WTC11 (cell line): ENCODE results near the gene SEZ6L. TPM values are rescaled to one million over a fixed set of nuclear protein-coding genes. Genes with fewer than 3 reads are reported as not detected.

Experiments
- ATAC-seq: fragments of 200-7000 bp; cut with Tn5 transposase; 2 replicates; pipeline ENCODE4 v1.10.0; 2021; ENCODE audit warnings: mild to moderate bottlenecking, moderate library complexity
- CTCF ChIA-PET: fragments of 300-600 bp; sonication (Branson Sonifier 250); formaldehyde crosslinking; loops from one replicate; lab custom pipeline; 2021; ENCODE audit warnings: antibody characterized with exemption; lab: Charles Lee
- POLR2A ChIA-PET: fragments of 350-600 bp; sonication (Branson Sonifier 250); formaldehyde crosslinking; loops from one replicate; lab custom pipeline; 2021; ENCODE audit warnings: antibody characterized with exemption; lab: Charles Lee
- DNase-seq: peaks from one replicate; pipeline ENCODE4 v3.0.0; 2021; ENCODE audit warnings: low spot score
- H3K27ac Mint-ChIP-seq: 2 replicates; pipeline ENCODE4 v1.8.0; 2021; ENCODE audit warnings: mixed read lengths
- H3K27me3 Mint-ChIP-seq: 2 replicates; pipeline ENCODE4 v1.8.0; 2021; ENCODE audit warnings: low read depth, mild to moderate bottlenecking, moderate library complexity, mixed read lengths
- H3K36me3 Mint-ChIP-seq: 2 replicates; pipeline ENCODE4 v1.8.0; 2021; ENCODE audit warnings: mixed read lengths
- H3K4me1 Mint-ChIP-seq: 2 replicates; pipeline ENCODE4 v1.8.0; 2022; ENCODE audit warnings: mixed read lengths
- H3K4me3 Mint-ChIP-seq: 2 replicates; pipeline ENCODE4 v1.8.0; 2021; ENCODE audit warnings: mild to moderate bottlenecking, moderate library complexity, mixed read lengths
- H3K9me3 Mint-ChIP-seq: 2 replicates; pipeline ENCODE4 v1.8.0; 2021; ENCODE audit warnings: mixed read lengths
- AFF4 ChIP-seq: sonication (generic); formaldehyde crosslinking; IDR thresholded peaks from 2 replicates; pipeline ENCODE4 v1.8.1; 2023; ENCODE audit warnings: mild to moderate bottlenecking, missing genetic modification reagents, borderline replicate concordance
- ATF1 ChIP-seq: sonication (generic); formaldehyde crosslinking; IDR thresholded peaks from 2 replicates; pipeline ENCODE4 v1.8.1; 2023; ENCODE audit warnings: mild to moderate bottlenecking, moderate library complexity, missing genetic modification reagents
- CREB1 ChIP-seq: sonication (generic); formaldehyde crosslinking; IDR thresholded peaks from 2 replicates; pipeline ENCODE4 v1.8.0; 2023; ENCODE audit warnings: mild to moderate bottlenecking, missing genetic modification reagents
- EMX1 ChIP-seq: fragments of 250-450 bp; sonication (Bioruptor Pico); IDR thresholded peaks from 2 replicates; pipeline ENCODE4 v1.8.0; 2021; ENCODE audit warnings: mild to moderate bottlenecking
- ETV6 ChIP-seq: sonication (generic); formaldehyde crosslinking; IDR thresholded peaks from 2 replicates; pipeline ENCODE4 v1.8.1; 2022; ENCODE audit warnings: mild to moderate bottlenecking, missing genetic modification reagents
- FOXK1 ChIP-seq: sonication (generic); formaldehyde crosslinking; IDR thresholded peaks from 2 replicates; pipeline ENCODE4 v1.8.0; 2022; ENCODE audit warnings: mild to moderate bottlenecking, moderate library complexity, missing genetic modification reagents
- GABPB1 ChIP-seq: sonication (generic); formaldehyde crosslinking; IDR thresholded peaks from 2 replicates; pipeline ENCODE4 v1.8.1; 2023; ENCODE audit warnings: mild to moderate bottlenecking, missing genetic modification reagents
- GRHL2 ChIP-seq: fragments of 250-450 bp; sonication (Bioruptor Pico); IDR thresholded peaks from 2 replicates; pipeline ENCODE4 v1.8.0; 2022; ENCODE audit warnings: mild to moderate bottlenecking, moderate library complexity; ENCODE audit not compliant: insufficient replicate concordance, severe bottlenecking
- GTF2I ChIP-seq: fragments of 250-450 bp; sonication (Bioruptor Pico); conservative IDR thresholded peaks from 2 replicates; pipeline ENCODE4 v1.4.0; 2021; ENCODE audit warnings: mild to moderate bottlenecking
- IRF2 ChIP-seq: sonication (generic); formaldehyde crosslinking; IDR thresholded peaks from 2 replicates; pipeline ENCODE4 v1.8.0; 2022; ENCODE audit warnings: low read depth, missing genetic modification reagents, borderline replicate concordance
- MXD4 ChIP-seq: fragments of 250-450 bp; sonication (Bioruptor Pico); IDR thresholded peaks from 2 replicates; pipeline ENCODE4 v1.8.0; 2021; ENCODE audit warnings: mild to moderate bottlenecking, moderate library complexity, borderline replicate concordance
- NFATC4 ChIP-seq: fragments of 250-450 bp; sonication (Bioruptor Pico); IDR thresholded peaks from 2 replicates; pipeline ENCODE4 v1.9.0; 2021; ENCODE audit warnings: mild to moderate bottlenecking
- NFE2L1 ChIP-seq: sonication (generic); formaldehyde crosslinking; IDR thresholded peaks from 2 replicates; pipeline ENCODE4 v1.8.1; 2023; ENCODE audit warnings: missing genetic modification reagents
- NR1H2 ChIP-seq: sonication (generic); formaldehyde crosslinking; IDR thresholded peaks from 2 replicates; pipeline ENCODE4 v1.9.0; 2021; ENCODE audit warnings: mild to moderate bottlenecking, moderate library complexity, missing genetic modification reagents
- NR2C2 ChIP-seq: sonication (generic); formaldehyde crosslinking; IDR thresholded peaks from 2 replicates; pipeline ENCODE4 v1.8.0; 2022; ENCODE audit warnings: mild to moderate bottlenecking, missing genetic modification reagents
- SOX15 ChIP-seq: fragments of 250-450 bp; sonication (Bioruptor Pico); IDR thresholded peaks from 2 replicates; pipeline ENCODE4 v1.9.0; 2021; ENCODE audit warnings: mild to moderate bottlenecking
- TCF7 ChIP-seq: sonication (generic); formaldehyde crosslinking; IDR thresholded peaks from 2 replicates; pipeline ENCODE4 v1.8.0; 2022; ENCODE audit warnings: mild to moderate bottlenecking, low read depth, missing genetic modification reagents, moderate library complexity
- TP53 ChIP-seq: sonication (generic); formaldehyde crosslinking; IDR thresholded peaks from 2 replicates; pipeline ENCODE4 v1.8.1; 2023; ENCODE audit warnings: mild to moderate bottlenecking, missing genetic modification reagents
- ZBTB21 ChIP-seq: sonication (generic); formaldehyde crosslinking; IDR thresholded peaks from 2 replicates; pipeline ENCODE4 v1.8.1; 2023; ENCODE audit warnings: mild to moderate bottlenecking, missing genetic modification reagents, borderline replicate concordance
- ZNF121 ChIP-seq: sonication (generic); formaldehyde crosslinking; IDR thresholded peaks from 2 replicates; pipeline ENCODE4 v1.8.0; 2023; ENCODE audit warnings: missing genetic modification reagents
- ZNF232 ChIP-seq: sonication (generic); formaldehyde crosslinking; IDR thresholded peaks from 2 replicates; pipeline ENCODE4 v1.8.0; 2022; ENCODE audit warnings: mild to moderate bottlenecking, missing genetic modification reagents
- ZNF423 ChIP-seq: fragments of 250-450 bp; sonication (Bioruptor Pico); IDR thresholded peaks from 2 replicates; pipeline ENCODE4 v2.1.2; 2022; ENCODE audit warnings: mild to moderate bottlenecking, moderate library complexity
- total RNA-seq: library from RNA; stranded (reverse); gene quantifications from 3 replicates; pipeline ENCODE4 v1.2.3, GENCODE V29; 2021
- TF ChIP-seq, protein P1 (sequence below): sonication (generic); formaldehyde crosslinking; IDR thresholded peaks from 2 replicates; pipeline ENCODE4 v1.8.0; 2023; ENCODE audit warnings: missing genetic modification reagents
- TF ChIP-seq, protein P2 (sequence below): sonication (generic); formaldehyde crosslinking; conservative IDR thresholded peaks from 2 replicates; pipeline ENCODE4 v1.8.1; 2023; ENCODE audit warnings: mild to moderate bottlenecking, low read depth, missing genetic modification reagents, moderate library complexity
- TF ChIP-seq, protein P3 (sequence below): sonication (generic); formaldehyde crosslinking; conservative IDR thresholded peaks from 2 replicates; pipeline ENCODE4 v1.8.1; 2022; ENCODE audit warnings: mild to moderate bottlenecking, missing genetic modification reagents
- TF ChIP-seq, protein P4 (sequence below): sonication (generic); formaldehyde crosslinking; IDR thresholded peaks from 2 replicates; pipeline ENCODE4 v1.8.1; 2022; ENCODE audit warnings: mild to moderate bottlenecking, missing genetic modification reagents, moderate library complexity, borderline replicate concordance
- TF ChIP-seq, protein P5 (sequence below): sonication (generic); formaldehyde crosslinking; IDR thresholded peaks from 2 replicates; pipeline ENCODE4 v1.8.1; 2023; ENCODE audit warnings: mild to moderate bottlenecking, missing genetic modification reagents

Gene SEZ6L
- total RNA-seq, 1 experiment from 2014 or later = 0.57 TPM

- Mint-ChIP-seq H3K27me3 (no peaks in the 10 kb centered on the region; the same call in 1 of the 2 replicates), H3K36me3 (no peaks in the 10 kb centered on the region), H3K4me3 (no peak overlapping the region), H3K4me1 (no peaks in the 10 kb centered on the region), H3K9me3 (no peaks in the 10 kb centered on the region), H3K27ac (no peak overlapping the region)
- CTCF ChIA-PET = interaction anchor here (1.2 to 2.5 kb wide), 2 partner anchors 15 to 65 kb away, joined by 3 to 9 read pairs; no protein-coding TSS in a partner anchor
- TF ChIP-seq IRF2 (CRISPR knock-in tag) (no peak), ZNF232 (CRISPR knock-in tag) (no peak), GRHL2 (CRISPR knock-in tag) (no peak), AFF4 (CRISPR knock-in tag) (no peak), SOX15 (CRISPR knock-in tag) (no peak), TCF7 (no peak), NR1H2 (CRISPR knock-in tag) (no peak), NFE2L1 (no peak), TP53 (CRISPR knock-in tag) (no peak), ATF1 (CRISPR knock-in tag) (no peak)
- TF ChIP-seq, protein P1, sequence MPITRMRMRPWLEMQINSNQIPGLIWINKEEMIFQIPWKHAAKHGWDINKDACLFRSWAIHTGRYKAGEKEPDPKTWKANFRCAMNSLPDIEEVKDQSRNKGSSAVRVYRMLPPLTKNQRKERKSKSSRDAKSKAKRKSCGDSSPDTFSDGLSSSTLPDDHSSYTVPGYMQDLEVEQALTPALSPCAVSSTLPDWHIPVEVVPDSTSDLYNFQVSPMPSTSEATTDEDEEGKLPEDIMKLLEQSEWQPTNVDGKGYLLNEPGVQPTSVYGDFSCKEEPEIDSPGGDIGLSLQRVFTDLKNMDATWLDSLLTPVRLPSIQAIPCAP (CRISPR knock-in tag) = no peak
- TF ChIP-seq, protein P2, sequence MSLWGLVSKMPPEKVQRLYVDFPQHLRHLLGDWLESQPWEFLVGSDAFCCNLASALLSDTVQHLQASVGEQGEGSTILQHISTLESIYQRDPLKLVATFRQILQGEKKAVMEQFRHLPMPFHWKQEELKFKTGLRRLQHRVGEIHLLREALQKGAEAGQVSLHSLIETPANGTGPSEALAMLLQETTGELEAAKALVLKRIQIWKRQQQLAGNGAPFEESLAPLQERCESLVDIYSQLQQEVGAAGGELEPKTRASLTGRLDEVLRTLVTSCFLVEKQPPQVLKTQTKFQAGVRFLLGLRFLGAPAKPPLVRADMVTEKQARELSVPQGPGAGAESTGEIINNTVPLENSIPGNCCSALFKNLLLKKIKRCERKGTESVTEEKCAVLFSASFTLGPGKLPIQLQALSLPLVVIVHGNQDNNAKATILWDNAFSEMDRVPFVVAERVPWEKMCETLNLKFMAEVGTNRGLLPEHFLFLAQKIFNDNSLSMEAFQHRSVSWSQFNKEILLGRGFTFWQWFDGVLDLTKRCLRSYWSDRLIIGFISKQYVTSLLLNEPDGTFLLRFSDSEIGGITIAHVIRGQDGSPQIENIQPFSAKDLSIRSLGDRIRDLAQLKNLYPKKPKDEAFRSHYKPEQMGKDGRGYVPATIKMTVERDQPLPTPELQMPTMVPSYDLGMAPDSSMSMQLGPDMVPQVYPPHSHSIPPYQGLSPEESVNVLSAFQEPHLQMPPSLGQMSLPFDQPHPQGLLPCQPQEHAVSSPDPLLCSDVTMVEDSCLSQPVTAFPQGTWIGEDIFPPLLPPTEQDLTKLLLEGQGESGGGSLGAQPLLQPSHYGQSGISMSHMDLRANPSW (CRISPR knock-in tag) = no peak
- TF ChIP-seq, protein P3, sequence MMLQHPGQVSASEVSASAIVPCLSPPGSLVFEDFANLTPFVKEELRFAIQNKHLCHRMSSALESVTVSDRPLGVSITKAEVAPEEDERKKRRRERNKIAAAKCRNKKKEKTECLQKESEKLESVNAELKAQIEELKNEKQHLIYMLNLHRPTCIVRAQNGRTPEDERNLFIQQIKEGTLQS (CRISPR knock-in tag) = no peak
- TF ChIP-seq, protein P4, sequence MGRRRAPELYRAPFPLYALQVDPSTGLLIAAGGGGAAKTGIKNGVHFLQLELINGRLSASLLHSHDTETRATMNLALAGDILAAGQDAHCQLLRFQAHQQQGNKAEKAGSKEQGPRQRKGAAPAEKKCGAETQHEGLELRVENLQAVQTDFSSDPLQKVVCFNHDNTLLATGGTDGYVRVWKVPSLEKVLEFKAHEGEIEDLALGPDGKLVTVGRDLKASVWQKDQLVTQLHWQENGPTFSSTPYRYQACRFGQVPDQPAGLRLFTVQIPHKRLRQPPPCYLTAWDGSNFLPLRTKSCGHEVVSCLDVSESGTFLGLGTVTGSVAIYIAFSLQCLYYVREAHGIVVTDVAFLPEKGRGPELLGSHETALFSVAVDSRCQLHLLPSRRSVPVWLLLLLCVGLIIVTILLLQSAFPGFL = no peak
- DNase-seq (no peak), ATAC-seq (no peak)
- POLR2A ChIA-PET = no interaction called here
Observed at GRCh38 chr22:26236991-26237390, 67.7 kb downstream of the SEZ6L start.

DNA sequence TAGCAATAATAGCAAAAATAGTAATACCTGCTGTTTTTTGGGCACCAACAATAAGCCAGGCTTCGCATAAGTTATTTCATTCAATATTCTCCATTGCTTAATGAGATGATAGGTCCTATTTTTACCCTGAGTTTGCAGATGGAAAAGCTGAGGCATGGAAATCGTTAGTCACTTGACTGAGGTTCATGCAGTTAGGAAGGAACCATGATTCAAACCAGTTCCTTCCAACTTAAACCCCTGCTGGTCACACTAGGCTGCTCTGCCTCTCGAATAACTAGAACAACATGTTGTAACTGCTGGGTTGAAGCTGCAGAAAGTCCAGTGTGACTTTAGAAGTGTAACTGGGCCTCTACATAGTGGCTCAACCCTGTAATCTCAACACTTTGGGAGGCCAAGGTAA, 69.3 kb downstream of the SEZ6L start:
- Mint-ChIP-seq H3K9me3 (peaks cover 5% of the 10 kb centered on the region; the same call in 1 of the 2 replicates), H3K27ac (no peak overlapping the region), H3K4me3 (no peak overlapping the region), H3K36me3 (no peaks in the 10 kb centered on the region), H3K27me3 (peaks cover 6% of the 10 kb centered on the region), H3K4me1 (no peaks in the 10 kb centered on the region)
- ATAC-seq = no peak
- no peak for DNase-seq
- POLR2A ChIA-PET = no interaction called here
- CTCF ChIA-PET = no interaction called here
- TF ChIP-seq ZNF121 = no peak
- TF ChIP-seq NR2C2 (CRISPR knock-in tag) = no peak
- TF ChIP-seq, protein P5, sequence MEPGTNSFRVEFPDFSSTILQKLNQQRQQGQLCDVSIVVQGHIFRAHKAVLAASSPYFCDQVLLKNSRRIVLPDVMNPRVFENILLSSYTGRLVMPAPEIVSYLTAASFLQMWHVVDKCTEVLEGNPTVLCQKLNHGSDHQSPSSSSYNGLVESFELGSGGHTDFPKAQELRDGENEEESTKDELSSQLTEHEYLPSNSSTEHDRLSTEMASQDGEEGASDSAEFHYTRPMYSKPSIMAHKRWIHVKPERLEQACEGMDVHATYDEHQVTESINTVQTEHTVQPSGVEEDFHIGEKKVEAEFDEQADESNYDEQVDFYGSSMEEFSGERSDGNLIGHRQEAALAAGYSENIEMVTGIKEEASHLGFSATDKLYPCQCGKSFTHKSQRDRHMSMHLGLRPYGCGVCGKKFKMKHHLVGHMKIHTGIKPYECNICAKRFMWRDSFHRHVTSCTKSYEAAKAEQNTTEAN = no peak
- TF ChIP-seq ETV6 (CRISPR knock-in tag) = no peak
- no peak for TF ChIP-seq FOXK1 (CRISPR knock-in tag)
- TF ChIP-seq NR1H2 (CRISPR knock-in tag) = no peak
- no peak for TF ChIP-seq MXD4 (CRISPR knock-in tag)
- TF ChIP-seq EMX1 (CRISPR knock-in tag) = no peak
- TF ChIP-seq GABPB1 = no peak
- TF ChIP-seq NFATC4 (CRISPR knock-in tag) = no peak
- no peak for TF ChIP-seq ZNF423 (CRISPR knock-in tag)
- TF ChIP-seq GTF2I (CRISPR knock-in tag) = no peak
- no peak for TF ChIP-seq CREB1 (CRISPR knock-in tag)
- TF ChIP-seq ZBTB21 (CRISPR knock-in tag) = no peak
